ENCODE measurements around the gene TRUB1.

GRCh38 chr10:114922003-114922402 is 16.0 kb upstream of the TRUB1 start:
- TF ChIP-seq, protein P1, sequence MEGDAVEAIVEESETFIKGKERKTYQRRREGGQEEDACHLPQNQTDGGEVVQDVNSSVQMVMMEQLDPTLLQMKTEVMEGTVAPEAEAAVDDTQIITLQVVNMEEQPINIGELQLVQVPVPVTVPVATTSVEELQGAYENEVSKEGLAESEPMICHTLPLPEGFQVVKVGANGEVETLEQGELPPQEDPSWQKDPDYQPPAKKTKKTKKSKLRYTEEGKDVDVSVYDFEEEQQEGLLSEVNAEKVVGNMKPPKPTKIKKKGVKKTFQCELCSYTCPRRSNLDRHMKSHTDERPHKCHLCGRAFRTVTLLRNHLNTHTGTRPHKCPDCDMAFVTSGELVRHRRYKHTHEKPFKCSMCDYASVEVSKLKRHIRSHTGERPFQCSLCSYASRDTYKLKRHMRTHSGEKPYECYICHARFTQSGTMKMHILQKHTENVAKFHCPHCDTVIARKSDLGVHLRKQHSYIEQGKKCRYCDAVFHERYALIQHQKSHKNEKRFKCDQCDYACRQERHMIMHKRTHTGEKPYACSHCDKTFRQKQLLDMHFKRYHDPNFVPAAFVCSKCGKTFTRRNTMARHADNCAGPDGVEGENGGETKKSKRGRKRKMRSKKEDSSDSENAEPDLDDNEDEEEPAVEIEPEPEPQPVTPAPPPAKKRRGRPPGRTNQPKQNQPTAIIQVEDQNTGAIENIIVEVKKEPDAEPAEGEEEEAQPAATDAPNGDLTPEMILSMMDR (IDR thresholded peaks at IDR 0.05; ENCODE audit: low read depth, low read length) = no peak
- TF ChIP-seq EZH2phosphoT487 (IDR thresholded peaks at IDR 0.05; ENCODE audit: low read depth) = no peak

Measured in OCI-LY3 (cell line).